HG02759 (cell line): ENCODE data around the gene CAMLG.
"Not testable (repeated sequence)": the region's sequence is repeated elsewhere in the genome, so short reads cannot be mapped to it uniquely, and the experiment has no call there.

Experiments used
- ATAC-seq: cut with Tn5 transposase; IDR thresholded peaks from one replicate; pipeline ENCODE4 v1.9.1; 2021; ENCODE audit warnings: mild to moderate bottlenecking, moderate library complexity; ENCODE audit not compliant: unreplicated experiment

Gene CAMLG

DNA sequence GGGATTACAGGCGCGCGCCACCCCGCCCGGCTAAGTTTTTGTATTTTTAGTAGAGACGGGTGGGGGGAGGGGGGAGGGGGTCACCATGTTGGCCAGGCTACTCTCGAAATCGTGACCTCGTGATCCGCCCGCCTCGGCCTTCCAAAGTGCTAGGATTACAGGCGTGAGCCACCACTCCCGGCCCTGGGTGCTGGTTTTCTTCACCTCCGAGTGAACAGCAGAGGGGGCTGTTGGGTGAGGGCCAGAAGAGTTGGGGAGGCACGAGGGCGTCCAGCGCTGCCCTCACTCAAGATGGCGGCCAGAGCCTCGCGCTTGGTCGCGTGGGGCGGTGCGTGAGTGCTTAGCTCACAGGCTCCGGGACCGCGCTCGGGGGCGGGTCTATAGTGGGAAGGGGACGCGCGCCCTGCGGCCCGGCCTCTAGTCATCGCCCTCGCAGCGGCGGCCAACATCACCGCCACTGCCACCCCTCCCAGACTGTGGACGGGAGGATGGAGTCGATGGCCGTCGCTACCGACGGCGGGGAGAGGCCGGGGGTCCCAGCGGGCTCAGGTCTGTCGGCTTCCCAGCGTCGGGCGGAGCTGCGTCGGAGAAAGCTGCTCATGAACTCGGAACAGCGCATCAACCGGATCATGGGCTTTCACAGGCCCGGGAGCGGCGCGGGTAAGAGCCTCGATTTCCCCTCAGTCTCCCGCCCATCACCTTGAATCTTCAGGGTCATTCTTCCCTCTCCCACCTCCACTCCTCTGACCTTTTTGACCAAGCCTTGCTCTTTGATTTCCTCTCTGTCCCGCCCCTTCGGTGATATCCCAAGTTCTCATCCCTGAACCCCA, at the start of gene CAMLG:
Gene CAMLG, plus strand, starts transcription at position 416 of the 830 bp plus-strand sequence. Its CDS starts 73 bp downstream, at position 489.
- peak; percentile 97 for ATAC-seq

DNA sequence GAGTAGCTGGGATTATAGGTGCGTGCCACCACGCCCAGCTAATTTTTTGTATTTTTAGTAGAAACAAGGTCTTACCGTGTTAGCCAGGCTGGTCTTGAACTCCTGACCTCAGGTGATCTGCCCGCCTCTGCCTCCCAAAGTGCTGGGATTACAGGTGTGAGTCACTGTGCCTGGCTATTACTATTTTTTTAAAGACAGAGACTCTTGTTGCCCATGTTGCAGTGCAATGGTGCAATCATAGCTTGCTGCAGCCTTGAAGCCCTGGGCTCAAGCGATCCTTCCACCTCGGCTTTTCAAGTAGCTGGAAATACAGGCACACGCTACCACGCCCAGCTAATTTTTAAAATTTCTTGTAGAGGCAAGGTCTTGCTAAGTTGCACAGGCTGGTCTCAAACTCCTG, 48.2 kb upstream of the CAMLG start:
- not testable (repeated sequence) for ATAC-seq

GRCh38 chr5:134692722-134693121, 45.6 kb upstream of the CAMLG start:
- ATAC-seq: no peak

- no peak for ATAC-seq
Observed at GRCh38 chr5:134708301-134708700, 30.0 kb upstream of the CAMLG start.

DNA sequence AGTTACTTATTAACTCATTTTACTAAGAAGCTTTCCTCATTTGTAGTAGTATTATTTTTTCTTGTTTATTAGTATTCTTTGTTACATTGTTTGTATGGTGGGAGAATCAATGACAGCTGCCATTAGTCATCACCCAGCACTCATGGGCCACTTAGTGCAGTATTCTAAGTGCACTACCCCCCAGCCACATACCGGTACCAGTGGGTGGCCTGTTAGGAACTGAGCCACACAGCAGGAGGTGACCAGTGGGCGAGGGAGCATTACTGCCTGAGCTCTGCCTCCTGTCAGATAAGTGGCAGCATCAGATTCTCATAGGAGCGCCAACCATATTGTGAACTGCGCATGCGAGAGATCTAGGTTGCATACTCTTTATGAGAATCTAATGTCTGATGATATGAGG, 24.2 kb upstream of the CAMLG start:
- no peak for ATAC-seq

DNA sequence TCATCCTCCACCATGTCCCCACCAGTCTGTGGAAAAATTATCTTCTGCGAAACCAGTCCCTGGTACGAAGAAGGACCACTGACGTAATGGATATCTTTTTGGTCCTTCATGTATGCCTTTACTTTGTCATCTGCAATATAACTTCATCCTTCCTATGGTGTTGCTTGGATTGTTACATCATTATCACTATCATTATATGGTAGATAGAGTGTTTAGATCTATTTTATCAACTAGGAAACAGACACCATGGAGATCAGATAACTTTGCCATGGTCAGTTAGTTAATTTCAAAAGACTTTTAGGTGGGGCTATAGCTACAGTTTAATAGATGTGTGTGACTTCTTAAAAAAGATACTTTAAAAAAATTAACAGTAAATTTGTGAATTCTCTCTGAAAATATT, 23.8 kb upstream of the CAMLG start:
- ATAC-seq: no peak

- ATAC-seq: not testable (repeated sequence)
Observed at GRCh38 chr5:134715466-134715865, 22.9 kb upstream of the CAMLG start.

DNA sequence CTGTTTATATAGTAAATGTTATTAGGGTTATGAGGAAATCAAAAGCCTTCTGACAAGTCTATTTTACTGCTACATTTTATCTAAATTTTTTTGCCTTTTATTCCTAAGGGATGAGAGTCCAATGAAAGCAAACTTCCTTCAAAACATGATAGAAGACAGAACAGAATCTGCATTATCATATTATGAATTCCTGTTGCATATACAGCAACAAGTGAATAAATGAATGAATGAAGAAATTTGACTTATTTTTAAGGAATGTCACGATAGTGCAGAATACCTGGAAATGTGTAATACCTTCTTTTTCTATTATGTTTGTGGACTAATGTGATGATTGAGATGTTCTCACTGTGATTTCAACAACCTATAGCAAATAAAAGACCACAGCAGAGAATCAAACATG, 13.5 kb upstream of the CAMLG start:
- ATAC-seq: no peak

DNA sequence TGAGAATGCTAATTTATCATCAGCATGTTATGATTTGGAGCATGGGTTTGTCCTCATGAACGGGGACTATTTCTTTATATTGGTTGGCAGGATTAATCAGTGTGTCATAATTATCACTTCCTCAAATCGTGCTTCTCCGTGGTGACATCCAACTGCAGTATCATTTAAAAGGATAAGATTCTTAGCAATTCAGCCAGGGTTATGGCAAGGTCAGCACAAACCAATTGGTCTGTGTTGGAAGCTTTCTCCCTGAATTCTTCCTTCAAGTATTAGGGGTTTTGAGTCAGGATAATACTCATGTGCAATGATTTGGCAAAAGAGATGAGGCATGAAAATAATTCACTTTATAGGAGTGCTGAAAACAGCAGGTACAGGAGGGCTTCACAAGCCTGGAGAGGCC, 5.5 kb upstream of the CAMLG start:
- ATAC-seq: no peak

DNA sequence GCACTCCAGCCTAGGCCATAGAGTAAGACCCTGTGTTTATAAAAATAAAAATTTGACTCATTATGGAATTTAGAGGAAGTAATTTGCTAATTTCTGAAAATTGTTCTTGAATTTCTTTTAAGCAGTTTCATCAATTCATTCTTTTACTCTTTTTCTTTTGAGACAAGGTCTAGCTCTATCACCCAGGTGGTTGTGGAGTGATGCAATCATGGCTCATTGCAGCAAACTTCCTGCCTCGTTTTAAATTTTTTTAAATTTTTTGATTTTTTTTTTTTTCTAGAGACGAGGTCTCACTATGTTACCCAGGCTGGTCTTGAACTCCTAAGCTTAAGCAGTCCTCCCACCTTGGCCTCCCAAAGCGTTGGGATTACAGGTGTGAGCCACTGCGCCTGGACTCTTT, 3.1 kb upstream of the CAMLG start:
- ATAC-seq: no peak

DNA sequence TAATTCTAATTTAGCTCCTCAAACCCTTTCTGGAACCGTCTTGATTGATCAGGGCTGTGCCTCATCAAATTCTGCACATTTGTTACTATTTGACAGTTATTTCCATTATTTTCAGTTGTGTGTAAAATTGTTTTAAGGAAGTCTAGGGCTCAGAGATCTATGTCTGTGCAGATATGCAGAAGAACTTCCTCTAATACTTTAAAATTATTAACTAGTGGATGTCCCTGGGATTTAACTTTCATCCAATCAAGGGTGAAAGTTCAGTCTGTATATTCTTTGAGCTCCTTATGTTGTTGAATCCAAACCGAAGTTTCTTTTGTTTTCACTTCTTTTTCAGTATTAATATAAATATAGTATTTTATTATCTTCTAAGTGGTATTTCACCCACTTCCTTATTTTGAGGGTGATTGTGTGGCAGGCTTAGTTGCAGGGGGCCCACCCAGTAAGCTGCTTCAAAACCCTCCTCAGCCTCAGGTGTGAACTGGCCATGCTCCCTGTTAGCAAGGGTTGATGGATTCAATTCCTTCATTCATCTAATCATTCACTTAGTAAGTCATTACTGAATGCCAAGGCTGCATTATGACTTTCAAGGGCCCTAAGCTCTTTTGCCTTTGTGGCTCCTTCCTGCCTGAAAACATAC, 2.1 kb upstream of the CAMLG start:
- ATAC-seq: no peak

GRCh38 chr5:134738963-134739661, 764 bp downstream of the CAMLG start:
- no peak for ATAC-seq

GRCh38 chr5:134741052-134741451, 2.7 kb downstream of the CAMLG start:
- ATAC-seq: no peak

DNA sequence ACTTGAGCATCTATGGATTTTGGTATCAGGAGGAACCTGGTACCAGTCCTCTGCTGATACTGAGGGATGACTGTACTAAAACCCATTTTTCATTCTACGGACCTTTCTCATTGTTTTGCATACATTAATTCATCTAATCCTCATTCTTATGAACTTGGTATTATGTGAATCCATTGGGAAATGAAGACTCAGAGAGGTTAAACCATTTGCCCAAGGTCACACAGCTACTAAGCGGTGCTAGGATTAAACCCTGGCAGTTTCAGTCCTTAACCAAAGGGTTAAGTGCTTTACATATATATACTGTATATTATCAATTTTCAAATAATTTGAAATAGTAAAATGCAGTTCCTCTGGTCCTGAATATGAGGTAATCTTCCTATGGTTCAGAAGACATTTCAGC, 3.8 kb downstream of the CAMLG start:
- no peak for ATAC-seq

GRCh38 chr5:134749415-134749814, 11.1 kb downstream of the CAMLG start:
- no peak for ATAC-seq

GRCh38 chr5:134758176-134758503, 19.8 kb downstream of the CAMLG start:
- ATAC-seq: no peak

GRCh38 chr5:134758504-134759341, 20.4 kb downstream of the CAMLG start, which contains the start of gene DDX46:
TSS of gene DDX46 (plus strand) at chr5:134758779. CDS start at chr5:134758939, 160 bp downstream.
- peak; percentile 98 for ATAC-seq

- ATAC-seq: not testable (repeated sequence)
Observed at GRCh38 chr5:134767528-134768291, 29.4 kb downstream of the CAMLG start.

- no peak for ATAC-seq
Observed at GRCh38 chr5:134769206-134769605, 30.9 kb downstream of the CAMLG start.

DNA sequence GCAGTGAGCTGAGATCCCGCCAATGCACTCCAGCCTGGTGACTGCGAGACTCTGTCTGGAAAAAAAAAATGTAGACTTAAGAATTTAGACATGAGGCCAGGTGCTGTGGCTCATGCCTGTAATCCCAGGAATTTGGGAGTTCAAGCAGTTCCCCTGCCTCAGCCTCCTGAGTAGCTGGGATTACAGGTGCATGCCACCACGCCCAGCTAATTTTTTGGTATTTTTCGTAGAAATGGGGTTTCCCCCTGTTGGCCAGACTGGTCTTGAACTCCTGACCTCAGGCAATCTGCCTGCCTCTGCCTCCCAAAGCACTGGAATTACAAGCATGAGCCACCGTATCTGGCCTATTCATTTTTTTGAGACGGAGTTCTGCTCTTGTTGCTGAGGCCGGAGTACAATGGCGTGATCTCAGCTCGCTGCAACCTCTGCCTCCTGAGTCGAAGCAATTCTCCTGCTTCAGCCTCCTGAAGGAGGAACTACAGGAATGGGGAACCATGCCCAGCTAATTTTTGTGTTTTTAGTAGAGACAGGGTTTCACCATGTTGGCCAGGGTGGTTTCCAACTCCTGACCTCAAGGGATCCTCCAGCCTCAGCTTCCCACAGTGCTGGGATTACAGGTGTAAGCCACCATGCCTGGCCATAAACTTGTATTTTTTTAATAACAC, 34.2 kb downstream of the CAMLG start:
- ATAC-seq: no peak
